ENCODE measurements around the gene AMTN. TPM values are rescaled to one million over a fixed set of nuclear protein-coding genes. Genes with fewer than 3 reads are reported as not detected.

Gene AMTN
- total and polyA plus RNA-seq, 2 of the 8 experiments (the other 6 are each of a cell fraction or from before 2014, with no cell fraction given), result not detected

DNA sequence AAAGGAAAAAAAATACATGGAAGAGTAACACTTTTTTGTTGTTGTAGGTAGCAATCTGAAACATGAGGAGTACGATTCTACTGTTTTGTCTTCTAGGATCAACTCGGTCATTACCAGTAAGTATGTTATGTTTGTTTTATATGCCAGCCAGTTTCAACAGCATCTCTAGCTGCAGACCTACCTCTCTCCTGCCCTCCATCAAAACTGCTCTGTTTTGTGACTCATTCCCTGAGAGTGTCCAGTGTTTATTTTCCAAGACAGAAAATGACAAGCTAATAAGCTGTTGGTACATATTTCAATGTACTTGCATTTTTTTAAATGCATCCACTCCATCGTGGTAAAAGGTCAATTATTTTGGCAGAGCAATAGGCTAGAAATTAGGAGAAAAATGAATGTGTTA, 347 bp downstream of the AMTN start:
- no peak overlapping the region for H3K56ac ChIP-seq (replicated peaks; ENCODE audit: insufficient read length, low read depth, low read length)
- H3K18ac ChIP-seq (ENCODE audit: extremely low read depth, low read length), result no peak overlapping the region
- no peak overlapping the region for H3K23ac ChIP-seq (ENCODE audit: insufficient read length)
- no peak overlapping the region for H4K5ac ChIP-seq (ENCODE audit: insufficient read length, low read depth, low read length)
- H3K4me1 ChIP-seq (replicated peaks in 1 of 4; ENCODE audit: control insufficient read depth in 3 of 4, insufficient read depth in 4 of 4, low read length in 3 of 4), result no peaks in the 10 kb centered on the region
- H3K4me2 ChIP-seq (ENCODE audit: insufficient read depth in 1 of 2, low read depth in 2 of 2, low read length in 2 of 2), result no peak overlapping the region
- no peak overlapping the region for H3K4me3 ChIP-seq (ENCODE audit: extremely low read depth in 1 of 4, insufficient read depth in 2 of 4, low read depth in 3 of 4, low read length in 4 of 4)
- no peak overlapping the region for H3K9ac ChIP-seq (replicated peaks in 1 of 4; ENCODE audit: extremely low read depth in 1 of 4, low read depth in 3 of 4, low read length in 3 of 4)
- FAIRE-seq (no peak), DNase-seq (ENCODE audit: low read depth in 1 of 2, low spot score in 2 of 2) (no peak)
- no peak overlapping the region for H3K27ac ChIP-seq (ENCODE audit: low read depth, low read length)
- H2BK12ac ChIP-seq (ENCODE audit: low read depth, low read length), result no peak overlapping the region
- ChIA-PET POLR2A (ENCODE audit: partially characterized antibody) (no interaction called here), CTCF (ENCODE audit: partially characterized antibody) (no interaction called here)
- no peak overlapping the region for H2AK5ac ChIP-seq (ENCODE audit: low read depth, low read length)
- WGBS, 2 experiments (ENCODE audit: extremely low coverage in 1 of 2, insufficient coverage in 1 of 2, insufficient read length in 1 of 2, insufficient replicate concordance in 2 of 2, low coverage in 1 of 2, low lambda C conversion rate in 2 of 2, missing lambda C conversion rate in 1 of 2), result 90% methylated on average over 3 of the region's 3 CpGs; no CpG with 5 or more reads in 1 of the 2 experiments
- no peaks in the 10 kb centered on the region for H3K9me3 ChIP-seq (ENCODE audit: insufficient read depth in 2 of 2, low read depth in 1 of 2, low read length in 1 of 2)
- no peaks in the 10 kb centered on the region for H4K20me1 ChIP-seq (replicated peaks in 1 of 2; ENCODE audit: control insufficient read depth in 1 of 2, insufficient read depth in 2 of 2, low read length in 2 of 2)
- H3K79me1 ChIP-seq (ENCODE audit: low read depth, low read length), result no peaks in the 10 kb centered on the region
- H2BK15ac ChIP-seq (ENCODE audit: low read length), result no peak overlapping the region
- H4K91ac ChIP-seq (replicated peaks; ENCODE audit: insufficient read length, low read length), result no peak overlapping the region
- no peaks in the 10 kb centered on the region for H3K27me3 ChIP-seq (replicated peaks in 1 of 4; ENCODE audit: control insufficient read depth in 3 of 4, extremely low read depth in 1 of 4, insufficient read depth in 3 of 4, low read length in 3 of 4)
- H2BK5ac ChIP-seq (ENCODE audit: low read depth, low read length), result no peak overlapping the region
- no peak overlapping the region for H2BK120ac ChIP-seq (replicated peaks; ENCODE audit: low read depth, low read length)
- H2BK20ac ChIP-seq (ENCODE audit: low read length), result no peak overlapping the region
- H4K8ac ChIP-seq (ENCODE audit: extremely low read depth, insufficient read depth, low read length), result no peak overlapping the region
- H3K14ac ChIP-seq (ENCODE audit: insufficient read length), result no peak overlapping the region
- no peak overlapping the region for H2AFZ ChIP-seq (ENCODE audit: low read length)
- H3K23me2 ChIP-seq (ENCODE audit: low read depth, low read length), result no peaks in the 10 kb centered on the region
- no peak overlapping the region for H3K4ac ChIP-seq (replicated peaks; ENCODE audit: insufficient read length, low read depth, low read length)
- no peaks in the 10 kb centered on the region for H3K79me2 ChIP-seq (ENCODE audit: control insufficient read depth in 1 of 2, insufficient read depth in 2 of 2, low read length in 2 of 2)
- no peaks in the 10 kb centered on the region for H3K36me3 ChIP-seq (ENCODE audit: control insufficient read depth in 2 of 4, insufficient read depth in 4 of 4, low read length in 3 of 4)
- TF ChIP-seq CEBPB (IDR thresholded peaks at IDR 0.05; ENCODE audit: low read depth, low read length), result no peak
- no peak for TF ChIP-seq GTF2F1 (IDR thresholded peaks at IDR 0.05; ENCODE audit: borderline replicate concordance, low read depth, low read length)
- TF ChIP-seq NANOG (IDR thresholded peaks at IDR 0.05; ENCODE audit: insufficient read depth, low read depth, low read length, poor library complexity, severe bottlenecking), result no peak
